ENCODE measurements around the gene SBK1.

SBK1 gene

DNA sequence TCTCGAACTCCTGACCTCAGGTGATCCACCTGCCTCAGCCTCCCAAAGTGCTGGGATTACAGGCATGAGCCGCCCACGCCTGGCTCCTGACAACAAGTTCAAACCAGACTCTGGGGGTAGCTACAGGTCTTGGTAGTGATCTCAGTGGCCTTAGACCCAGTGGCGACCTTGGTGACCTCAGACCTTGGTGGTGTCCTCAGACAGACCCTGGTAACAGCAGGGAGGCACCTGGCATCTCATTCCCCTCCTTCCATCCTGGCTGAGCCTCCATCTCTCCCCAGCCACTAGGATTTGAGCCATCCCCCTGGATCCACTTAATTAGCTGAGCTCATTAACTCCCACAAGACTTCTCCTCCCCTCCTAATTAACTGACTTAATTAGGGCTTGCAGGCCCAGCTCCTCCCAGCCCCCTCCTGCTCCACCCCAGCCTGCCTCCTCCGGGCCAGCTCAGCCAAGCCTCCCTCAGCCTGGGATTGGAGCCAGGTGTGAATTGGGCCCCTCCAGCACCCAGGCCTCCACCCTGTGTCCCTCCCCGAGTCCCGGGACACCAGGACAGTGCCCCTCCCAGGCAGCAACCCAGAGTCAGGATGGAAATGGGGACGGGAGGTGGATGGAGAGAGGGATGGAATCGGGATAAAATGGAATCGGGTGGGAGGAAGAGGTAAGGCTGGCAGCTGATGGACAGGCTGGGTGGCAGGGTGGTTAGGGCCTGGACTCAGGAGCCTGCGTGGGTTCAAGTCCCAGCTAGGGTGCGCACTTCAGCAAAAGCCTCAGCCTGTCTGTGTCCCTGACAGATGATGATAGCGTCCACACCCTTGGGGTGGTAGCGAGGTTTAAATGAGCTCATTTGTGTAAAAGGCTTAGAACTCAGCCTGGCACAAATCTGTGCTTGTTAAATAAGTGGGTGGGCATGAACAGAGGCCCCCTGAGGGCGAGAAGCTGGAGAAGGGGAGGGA is 11.2 kb upstream of the SBK1 start:
- DNase-seq (ENCODE audit: low read depth, low spot score), result no peak

DNA sequence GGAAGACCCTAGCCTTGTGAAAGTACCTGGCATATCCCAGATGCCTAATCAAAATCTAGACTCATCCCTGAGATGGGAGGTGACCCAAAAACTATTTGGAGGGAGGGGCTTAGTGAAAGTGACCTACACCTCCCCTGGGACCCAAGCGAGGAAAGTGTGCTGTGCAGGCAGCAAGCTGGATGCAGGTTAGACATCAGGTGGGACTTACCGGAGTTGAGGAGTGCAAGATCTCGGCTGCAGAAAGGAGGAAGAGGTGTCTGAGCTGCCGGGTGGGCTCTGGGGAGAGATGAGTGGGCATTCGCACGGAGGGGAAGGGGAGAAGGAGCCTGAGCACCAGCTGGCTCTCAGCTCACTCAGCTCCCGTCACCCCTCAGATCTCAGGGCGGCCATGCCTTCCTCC is 10.3 kb upstream of the SBK1 start:
- H3K27ac ChIP-seq, result no peak overlapping the region
- DNase-seq (ENCODE audit: low read depth, low spot score), result no peak

More for the DNA sequence above, 11.2 kb upstream of the SBK1 start:
- H3K27ac ChIP-seq, result no peak overlapping the region

GRCh38 chr16:28283173-28283572 is 9.2 kb upstream of the SBK1 start:
- H3K27ac ChIP-seq, result no peak overlapping the region
- DNase-seq (ENCODE audit: low read depth, low spot score), result no peak

GRCh38 chr16:28283798-28284577 is 8.3 kb upstream of the SBK1 start:
- DNase-seq (ENCODE audit: low read depth, low spot score), result no peak
- H3K27ac ChIP-seq, result no peak overlapping the region

- no peak for DNase-seq (ENCODE audit: low read depth, low spot score)
Measured at GRCh38 chr16:28285649-28286048, 6.7 kb upstream of the SBK1 start.

DNA sequence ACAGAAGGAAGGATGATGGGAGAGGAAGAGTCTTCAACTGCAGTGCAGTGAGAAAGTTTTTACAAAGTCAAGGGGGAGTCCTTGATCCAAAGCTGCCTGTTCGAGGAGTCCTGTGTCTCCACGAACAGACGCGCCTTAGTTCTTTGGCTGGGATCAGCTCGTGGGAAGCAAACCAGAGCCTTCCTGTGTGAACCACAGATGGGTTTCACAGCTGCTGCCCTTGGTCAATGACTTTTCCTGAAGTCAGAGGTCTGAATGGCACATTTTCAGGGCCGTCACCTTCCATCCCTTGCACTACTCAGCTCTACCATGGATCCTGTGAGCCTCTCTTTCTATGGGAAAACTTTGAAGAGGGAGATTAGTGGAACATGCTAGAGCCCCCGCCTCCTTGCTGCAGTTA is 4.2 kb upstream of the SBK1 start:
- DNase-seq (ENCODE audit: low read depth, low spot score), result no peak
- H3K27ac ChIP-seq, result no peak overlapping the region

More at GRCh38 chr16:28285649-28286048, 6.7 kb upstream of the SBK1 start:
- H3K27ac ChIP-seq, result no peak overlapping the region

- H3K27ac ChIP-seq, result no peak overlapping the region
- no peak for DNase-seq (ENCODE audit: low read depth, low spot score)
Measured at GRCh38 chr16:28289048-28289447, 3.3 kb upstream of the SBK1 start.

DNA sequence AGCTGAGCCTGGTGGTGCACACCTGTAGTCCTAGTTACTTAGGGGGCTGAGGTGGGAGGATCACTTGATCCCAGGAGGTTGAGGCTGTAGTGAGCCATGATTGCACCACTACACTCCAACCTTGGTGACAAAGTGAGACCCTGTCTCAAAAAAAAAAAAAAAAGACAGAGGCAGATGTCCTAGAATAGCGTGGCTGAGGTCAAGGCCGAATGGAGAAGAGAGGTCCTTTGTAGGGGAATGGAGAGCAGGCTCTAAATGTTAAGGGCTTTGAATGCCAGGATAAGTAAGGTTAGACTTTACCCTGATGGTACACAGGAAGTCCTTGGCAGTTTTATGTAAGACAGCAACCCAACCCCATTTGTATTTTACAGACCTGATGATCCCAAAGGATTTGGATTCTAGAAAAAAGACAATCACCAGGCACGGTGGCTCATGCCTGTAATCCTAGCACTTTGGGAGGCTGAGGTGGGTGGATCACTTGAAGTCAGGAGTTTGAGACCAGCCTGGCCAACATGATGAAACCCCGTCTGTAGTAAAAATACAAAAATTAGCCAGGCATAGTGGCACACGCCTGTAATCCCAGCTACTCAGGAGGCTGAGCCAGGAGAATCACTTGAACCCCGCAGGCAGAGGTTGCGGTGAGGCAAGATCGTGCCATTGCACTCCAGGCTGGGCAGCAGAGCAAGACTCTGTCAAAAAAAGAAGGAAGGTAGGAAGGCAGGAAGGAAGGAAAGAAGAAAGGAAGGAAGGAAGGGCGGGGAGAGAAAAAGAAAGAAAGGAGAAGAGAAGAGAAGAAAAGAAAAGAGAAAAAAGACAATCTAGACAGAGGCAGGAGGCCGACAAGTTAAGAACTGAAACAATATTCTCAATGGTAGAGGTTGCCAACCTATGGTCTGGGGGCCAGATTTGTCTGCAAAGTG is 2.1 kb upstream of the SBK1 start:
- no peak overlapping the region for H3K27ac ChIP-seq
- DNase-seq (ENCODE audit: low read depth, low spot score), result no peak

DNA sequence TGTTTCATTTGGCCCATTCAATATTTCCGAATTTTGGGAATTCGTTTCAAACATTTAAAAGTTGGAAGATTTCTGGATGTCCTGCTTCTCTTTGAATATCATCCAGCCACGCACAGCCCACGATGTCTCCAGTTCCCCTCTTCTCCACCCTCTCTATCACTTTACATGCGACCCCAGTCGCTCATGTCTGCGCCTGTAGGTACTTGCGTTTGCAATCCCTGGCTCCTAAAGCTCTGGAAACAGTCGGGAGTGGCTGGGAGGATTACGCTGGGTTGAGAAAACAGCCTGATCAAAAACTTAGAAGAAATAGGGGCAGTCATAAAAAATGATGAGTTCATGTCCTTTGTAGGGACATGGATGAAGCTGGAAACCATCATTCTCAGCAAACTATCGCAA is 1.5 kb upstream of the SBK1 start:
- no peak overlapping the region for H3K27ac ChIP-seq
- DNase-seq (ENCODE audit: low read depth, low spot score), result no peak

DNA sequence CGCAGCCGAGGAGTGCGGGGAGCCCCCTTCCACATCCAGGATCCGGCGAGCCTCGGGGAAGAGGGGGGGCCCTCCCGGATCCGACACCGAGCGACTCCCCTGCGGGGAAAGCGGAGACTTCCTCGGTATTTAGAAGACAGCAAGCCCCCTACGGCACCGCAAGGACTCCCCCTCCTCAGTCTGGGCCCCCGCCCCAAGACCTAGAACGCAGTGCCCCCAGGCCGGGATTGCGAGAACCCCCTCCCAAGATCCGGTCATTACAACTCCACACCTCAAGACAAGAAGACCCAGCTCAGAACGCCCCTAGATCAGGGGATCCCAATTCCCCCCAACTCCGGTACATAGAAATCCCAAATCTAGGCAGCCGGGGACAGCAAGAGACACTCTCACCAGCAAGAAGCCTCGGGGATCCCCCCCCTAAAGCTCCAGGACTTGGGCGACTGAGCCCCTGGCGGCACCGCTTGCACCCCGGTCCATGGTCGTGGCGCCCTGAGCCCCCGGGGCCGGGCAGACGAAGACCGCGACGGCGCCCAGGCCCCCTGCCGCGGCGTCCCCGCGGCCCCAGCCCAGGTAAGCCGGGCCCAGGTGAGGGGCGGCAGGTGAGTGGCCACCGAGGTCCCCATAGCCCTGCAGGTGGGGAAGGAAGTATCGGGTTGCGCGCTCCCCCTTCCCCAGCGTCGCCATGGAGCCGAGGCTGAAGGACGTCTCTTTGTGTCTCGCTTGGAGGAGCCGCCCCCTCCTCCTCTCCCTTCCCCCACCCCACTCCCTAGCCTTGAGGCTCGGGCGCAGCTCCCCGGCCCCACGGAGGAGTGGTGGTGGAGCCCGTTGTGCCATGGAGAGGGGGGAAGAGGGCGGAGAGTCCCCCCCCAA is 641 bp downstream of the SBK1 start:
- no peak for DNase-seq (ENCODE audit: low read depth, low spot score)
- no peak overlapping the region for H3K27ac ChIP-seq

- no peak for DNase-seq (ENCODE audit: low read depth, low spot score)
- H3K27ac ChIP-seq, result no peak overlapping the region
Measured at GRCh38 chr16:28293601-28293960, 1.3 kb downstream of the SBK1 start.

DNA sequence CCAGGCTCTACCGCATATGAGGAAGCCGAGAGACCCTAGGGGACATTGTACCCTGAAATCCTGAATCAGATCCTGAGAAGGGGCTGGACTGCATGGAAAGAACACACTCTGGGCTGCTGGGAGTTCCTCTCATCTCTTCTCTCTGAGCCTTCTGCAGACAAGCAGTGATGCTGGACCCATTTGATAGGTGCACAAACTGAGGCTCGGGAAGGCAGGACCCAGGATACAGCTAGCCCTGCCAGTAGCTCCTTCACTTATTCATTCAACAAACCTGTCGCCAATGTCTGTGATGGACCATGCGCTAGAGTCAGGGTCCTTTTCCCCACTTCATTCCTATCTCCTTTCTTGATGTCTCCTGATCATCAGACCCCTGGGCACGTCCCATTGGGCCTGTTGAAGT is 1.9 kb downstream of the SBK1 start:
- no peak overlapping the region for H3K27ac ChIP-seq
- DNase-seq (ENCODE audit: low read depth, low spot score), result no peak

DNA sequence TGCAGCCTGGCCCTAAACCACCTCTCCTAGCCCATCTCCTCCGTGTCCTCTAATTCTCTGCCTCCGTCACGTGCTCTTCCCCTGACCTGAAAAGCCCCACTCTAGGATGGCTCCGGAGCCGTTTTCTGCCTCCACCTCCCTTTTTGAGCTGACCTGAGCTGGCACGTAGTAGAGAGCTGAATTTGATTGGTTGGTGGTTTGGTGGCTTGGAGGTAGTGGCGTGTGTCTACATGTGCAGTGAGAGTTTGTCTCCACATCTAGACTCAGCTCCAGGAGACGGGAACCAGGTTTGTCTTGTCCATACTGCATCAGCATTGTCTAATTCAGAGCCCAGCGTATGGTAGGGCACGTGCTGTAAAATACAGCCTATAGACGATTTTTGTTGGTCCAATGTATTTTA is 3.0 kb downstream of the SBK1 start:
- no peak overlapping the region for H3K27ac ChIP-seq
- DNase-seq (ENCODE audit: low read depth, low spot score), result no peak

DNA sequence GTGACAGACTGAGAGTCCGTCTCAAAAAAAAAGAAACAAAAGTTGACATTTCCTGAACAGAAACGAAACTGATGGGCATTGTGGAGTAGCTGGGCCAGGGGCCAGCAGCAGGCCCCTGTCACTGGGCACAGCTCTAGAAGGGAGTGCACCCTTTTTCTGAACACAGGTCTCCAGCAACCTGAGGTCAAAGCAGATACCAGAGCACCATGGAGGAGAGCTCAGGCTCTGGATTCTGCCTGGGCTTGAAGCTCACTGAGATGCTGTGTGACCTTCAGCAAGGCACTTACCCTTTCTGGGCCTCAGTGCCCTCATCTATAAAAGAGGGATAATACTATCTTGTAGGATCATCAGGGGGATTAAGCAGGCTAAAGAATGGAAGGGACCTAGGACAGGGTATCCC is 5.0 kb downstream of the SBK1 start:
- no peak overlapping the region for H3K27ac ChIP-seq
- no peak for DNase-seq (ENCODE audit: low read depth, low spot score)

DNA sequence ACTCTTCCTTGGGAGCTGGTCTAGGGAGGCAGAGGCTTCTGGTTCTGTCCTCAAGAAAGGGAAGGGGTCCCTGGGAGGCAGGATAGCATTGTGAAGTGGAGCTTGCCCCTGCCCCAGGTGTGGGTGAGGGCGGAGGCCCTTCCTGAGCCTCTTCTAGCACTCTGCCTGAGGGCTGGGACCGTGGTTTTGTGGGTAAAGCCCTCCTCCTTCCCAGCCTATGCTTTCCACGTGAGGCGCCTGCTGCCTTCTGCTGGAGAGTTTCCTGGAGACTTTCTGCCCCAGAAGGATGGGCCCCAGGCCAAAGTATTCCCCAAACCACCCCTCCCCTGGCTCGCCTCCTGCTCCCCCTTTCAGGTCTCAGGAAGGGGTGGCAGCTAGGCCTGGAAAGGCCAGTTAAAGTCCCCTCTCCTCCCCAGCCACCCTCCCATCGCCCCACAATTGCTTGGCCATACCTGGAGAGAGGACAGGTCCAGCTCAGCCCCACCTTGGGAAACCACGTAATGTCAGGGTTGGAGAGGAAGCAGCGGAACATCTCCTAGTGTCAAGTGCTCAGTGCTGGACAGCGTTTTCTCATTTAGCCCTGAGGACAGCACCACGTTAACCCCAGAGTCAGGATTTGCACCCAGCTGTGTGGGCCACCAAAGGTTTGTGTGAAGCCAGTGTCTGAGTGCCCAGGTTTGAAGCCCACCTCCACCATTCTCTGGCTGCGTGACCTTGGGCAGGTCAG is 5.6 kb downstream of the SBK1 start:
- no peak for DNase-seq (ENCODE audit: low read depth, low spot score)
- no peak overlapping the region for H3K27ac ChIP-seq

- no peak for DNase-seq (ENCODE audit: low read depth, low spot score)
- H3K27ac ChIP-seq, result no peak overlapping the region
Measured at GRCh38 chr16:28298511-28298878, 6.2 kb downstream of the SBK1 start.

- no peak for DNase-seq (ENCODE audit: low read depth, low spot score)
- no peak overlapping the region for H3K27ac ChIP-seq
Measured at GRCh38 chr16:28300327-28300726, 8.0 kb downstream of the SBK1 start.

GRCh38 chr16:28301154-28301553 is 8.8 kb downstream of the SBK1 start:
- DNase-seq (ENCODE audit: low read depth, low spot score), result no peak

DNA sequence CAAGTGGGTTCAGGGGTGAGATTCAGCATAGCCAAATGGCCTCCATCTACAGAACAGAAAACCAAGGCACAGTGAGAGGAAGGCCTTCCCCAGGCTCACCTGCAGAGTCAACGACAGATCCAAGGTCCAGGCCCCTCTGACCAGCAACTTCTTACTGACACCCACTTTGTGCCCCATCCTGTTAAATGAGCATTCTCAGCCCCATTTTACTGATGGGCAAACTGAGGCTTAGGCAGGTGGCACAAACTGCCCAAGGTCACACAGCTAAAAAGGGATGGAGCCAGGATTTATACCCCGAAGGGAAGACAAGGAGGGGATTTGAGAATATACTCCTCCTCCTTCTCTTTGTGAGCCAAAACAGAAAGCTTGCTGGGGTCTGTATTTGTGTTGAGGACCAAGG is 9.3 kb downstream of the SBK1 start:
- no peak for DNase-seq (ENCODE audit: low read depth, low spot score)
- no peak overlapping the region for H3K27ac ChIP-seq

More at GRCh38 chr16:28301154-28301553, 8.8 kb downstream of the SBK1 start:
- no peak overlapping the region for H3K27ac ChIP-seq
